Activated naive CD4-positive, alpha-beta T cell treated with anti-CD3 and anti-CD28 coated beads, Interleukin-2, amount 10 ng/mL, durations not matched to agents 7 days and 5 days (primary cell): ENCODE measurements around the gene IP6K2.
"Not testable (repeated sequence)": the region's sequence is repeated elsewhere in the genome, so short reads cannot be mapped to it uniquely, and the experiment has no call there.

Experiments used
- CTCF ChIA-PET: fragments of 350-600 bp; sonication (Branson Sonifier 250); formaldehyde crosslinking; loops from one replicate; lab custom pipeline; 2021; ENCODE audit warnings: antibody characterized with exemption; lab: Charles Lee
- DNase-seq: peaks from one replicate; pipeline ENCODE4 v3.0.0-alpha.2; 2020
- H3K27ac Mint-ChIP-seq: one replicate; pipeline ENCODE4 v1.8.0; 2021; ENCODE audit warnings: mild to moderate bottlenecking, moderate library complexity, mixed read lengths
- H3K27me3 Mint-ChIP-seq: one replicate; pipeline ENCODE4 v1.8.0; 2021; ENCODE audit warnings: mild to moderate bottlenecking, mixed read lengths
- H3K36me3 Mint-ChIP-seq: one replicate; pipeline ENCODE4 v1.8.0; 2021; ENCODE audit warnings: mixed read lengths
- H3K4me1 Mint-ChIP-seq: one replicate; pipeline ENCODE4 v1.8.0; 2021; ENCODE audit warnings: mixed read lengths
- H3K4me3 Mint-ChIP-seq: one replicate; pipeline ENCODE4 v1.8.0; 2021; ENCODE audit warnings: mild to moderate bottlenecking, moderate library complexity, mixed read lengths
- H3K9me3 Mint-ChIP-seq: one replicate; pipeline ENCODE4 v1.8.0; 2021; ENCODE audit warnings: mixed read lengths

IP6K2 gene

DNA sequence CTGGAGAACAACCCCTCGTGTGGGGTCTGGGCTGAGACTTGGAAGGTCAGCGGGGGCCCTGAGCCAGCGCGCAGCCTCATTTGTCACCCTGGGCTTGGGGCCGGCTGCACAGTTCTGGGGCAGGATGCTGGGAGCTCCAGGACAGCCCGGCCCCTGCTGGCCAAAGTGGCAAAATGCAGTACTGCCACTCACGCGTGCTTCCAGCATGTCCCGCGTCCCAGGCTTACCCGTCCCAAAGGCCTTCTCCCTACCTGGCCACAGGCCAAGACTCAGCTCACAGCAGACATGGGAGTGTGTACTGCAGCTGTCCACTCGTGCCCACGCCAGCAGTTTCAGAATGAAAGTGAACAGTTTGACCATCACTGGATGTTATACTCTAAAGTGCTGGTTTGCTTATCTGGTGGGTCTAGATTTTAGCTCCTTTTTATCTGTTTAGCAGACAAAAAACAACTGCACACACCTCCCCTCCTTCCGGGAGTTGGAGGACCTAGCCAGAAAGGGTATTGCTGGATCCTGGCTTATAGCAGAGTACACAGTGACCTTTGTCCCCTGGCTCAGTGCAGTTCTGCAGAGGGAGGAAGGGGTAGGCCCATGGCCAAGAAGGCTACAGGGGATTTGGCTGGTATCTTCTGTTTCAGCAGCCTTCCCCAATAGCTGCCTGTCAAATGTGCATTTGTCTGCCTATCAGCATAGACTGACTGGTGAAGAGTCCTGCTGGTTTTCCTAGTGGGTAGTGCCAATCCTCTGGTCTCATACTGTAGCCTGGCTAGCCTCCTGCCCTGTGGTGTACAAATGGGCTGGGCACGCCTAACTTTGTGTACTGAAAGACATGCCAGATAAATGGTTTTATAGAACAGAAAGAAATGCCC, 23.2 kb upstream of the IP6K2 start:
- CTCF ChIA-PET = interaction anchor here (0.5 to 2.1 kb wide), 32 partner anchors 9 to 471 kb away, joined by 3 to 9 read pairs (median 4); partner anchors contain the start of genes PRKAR2A and SLC25A20
- Mint-ChIP-seq H3K4me3 (no peak overlapping the region), H3K9me3 (no peaks in the 10 kb centered on the region), H3K27ac (no peak overlapping the region), H3K27me3 (no peaks in the 10 kb centered on the region), H3K4me1 (peaks cover 6% of the 10 kb centered on the region), H3K36me3 (no peaks in the 10 kb centered on the region)
- DNase-seq = peak; percentile 73

DNA sequence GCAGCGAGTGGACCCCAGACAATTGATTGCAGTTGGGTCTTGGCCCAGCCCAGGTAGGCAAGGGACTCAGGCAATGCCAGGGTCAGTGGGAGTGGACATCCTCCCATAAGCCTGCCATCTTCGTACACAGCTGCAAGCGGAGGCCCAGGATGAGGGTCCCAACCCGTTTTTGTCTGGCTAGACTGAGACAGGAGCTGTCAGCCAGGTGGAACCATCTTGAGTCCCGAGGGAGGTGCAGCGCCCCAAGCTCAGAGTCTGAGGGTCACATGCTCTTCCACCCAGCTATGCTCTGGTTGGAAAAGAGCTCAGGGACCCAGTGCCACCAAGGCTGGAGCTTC, 22.6 kb upstream of the IP6K2 start:
- CTCF ChIA-PET = interaction anchor here (0.5 to 2.1 kb wide), 30 partner anchors 8 to 470 kb away, joined by 3 to 9 read pairs (median 4); partner anchors contain the start of genes PRKAR2A and SLC25A20
- Mint-ChIP-seq H3K27me3 (no peaks in the 10 kb centered on the region), H3K9me3 (no peaks in the 10 kb centered on the region), H3K36me3 (no peaks in the 10 kb centered on the region), H3K27ac (no peak overlapping the region), H3K4me3 (no peak overlapping the region), H3K4me1 (peaks cover 6% of the 10 kb centered on the region)
- DNase-seq = no peak

DNA sequence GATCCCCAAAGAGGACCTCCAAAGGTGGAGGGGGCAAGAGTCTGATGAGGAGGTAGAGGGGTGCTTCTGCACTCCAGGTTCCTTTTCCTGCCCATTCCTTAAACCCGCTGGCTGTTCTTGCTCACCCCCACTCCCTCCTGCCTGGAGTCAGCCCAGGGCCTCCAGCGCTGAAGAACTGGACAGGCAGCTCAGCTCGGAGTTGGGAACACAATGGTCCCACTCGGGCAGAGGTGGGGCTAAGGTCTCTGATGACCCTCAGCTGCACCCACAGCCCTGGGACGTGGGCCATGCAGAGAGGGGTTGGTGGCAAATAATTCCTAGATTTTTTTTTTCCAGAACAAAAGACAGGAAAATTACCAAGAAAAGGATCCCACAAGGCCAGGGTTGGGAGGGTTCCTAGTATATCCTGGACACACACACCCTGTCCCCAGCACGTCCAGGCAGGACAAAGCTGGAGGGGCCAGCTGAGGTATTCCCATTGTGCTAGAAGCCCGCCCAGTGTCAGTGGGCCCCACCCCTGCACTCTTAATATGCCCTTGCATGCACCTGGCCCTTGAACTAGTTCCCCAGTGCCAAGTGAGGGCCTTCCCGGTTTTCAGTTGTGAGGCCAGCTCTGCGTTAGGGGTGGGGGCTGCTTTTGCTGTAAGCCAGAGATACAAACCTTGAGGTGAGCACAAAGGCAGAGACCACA, 22.1 kb upstream of the IP6K2 start:
- Mint-ChIP-seq H3K4me1 (peaks cover 6% of the 10 kb centered on the region), H3K9me3 (no peaks in the 10 kb centered on the region), H3K27me3 (no peaks in the 10 kb centered on the region), H3K36me3 (no peaks in the 10 kb centered on the region), H3K4me3 (no peak overlapping the region), H3K27ac (no peak overlapping the region)
- CTCF ChIA-PET = interaction anchor here (0.5 to 2.1 kb wide), 27 partner anchors 8 to 469 kb away, joined by 3 to 9 read pairs (median 4); partner anchors contain the start of genes PRKAR2A and SLC25A20
- no peak for DNase-seq

DNA sequence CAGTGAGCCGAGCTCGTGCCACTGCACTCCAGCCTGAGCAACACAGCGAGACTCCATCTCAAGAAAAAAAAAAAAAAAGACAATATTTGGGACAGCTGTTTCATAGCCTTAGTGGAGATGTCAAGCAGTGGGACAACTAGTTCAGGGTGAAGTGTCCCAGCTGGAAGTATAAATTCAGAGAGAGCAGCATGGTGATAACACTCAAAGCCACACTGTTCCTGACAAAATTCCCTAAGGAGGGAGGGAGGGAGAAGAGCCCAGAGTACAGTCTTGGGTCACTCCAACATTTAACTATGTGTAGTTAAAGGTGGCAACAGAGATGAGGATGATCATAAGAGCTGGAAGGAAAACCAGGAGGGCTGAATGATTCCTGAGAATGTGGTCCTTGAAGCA, 21.1 kb upstream of the IP6K2 start:
- H3K27ac Mint-ChIP-seq = no peak overlapping the region
- H3K9me3 Mint-ChIP-seq = no peaks in the 10 kb centered on the region
- DNase-seq = no peak
- H3K4me1 Mint-ChIP-seq = peaks cover 6% of the 10 kb centered on the region
- H3K4me3 Mint-ChIP-seq = no peak overlapping the region
- no peaks in the 10 kb centered on the region for H3K27me3 Mint-ChIP-seq
- CTCF ChIA-PET = interaction anchor here (0.6 to 3.4 kb wide), 7 partner anchors 10 to 1384 kb away, joined by 3 to 15 read pairs (median 3); no protein-coding TSS in a partner anchor
- no peaks in the 10 kb centered on the region for H3K36me3 Mint-ChIP-seq

DNA sequence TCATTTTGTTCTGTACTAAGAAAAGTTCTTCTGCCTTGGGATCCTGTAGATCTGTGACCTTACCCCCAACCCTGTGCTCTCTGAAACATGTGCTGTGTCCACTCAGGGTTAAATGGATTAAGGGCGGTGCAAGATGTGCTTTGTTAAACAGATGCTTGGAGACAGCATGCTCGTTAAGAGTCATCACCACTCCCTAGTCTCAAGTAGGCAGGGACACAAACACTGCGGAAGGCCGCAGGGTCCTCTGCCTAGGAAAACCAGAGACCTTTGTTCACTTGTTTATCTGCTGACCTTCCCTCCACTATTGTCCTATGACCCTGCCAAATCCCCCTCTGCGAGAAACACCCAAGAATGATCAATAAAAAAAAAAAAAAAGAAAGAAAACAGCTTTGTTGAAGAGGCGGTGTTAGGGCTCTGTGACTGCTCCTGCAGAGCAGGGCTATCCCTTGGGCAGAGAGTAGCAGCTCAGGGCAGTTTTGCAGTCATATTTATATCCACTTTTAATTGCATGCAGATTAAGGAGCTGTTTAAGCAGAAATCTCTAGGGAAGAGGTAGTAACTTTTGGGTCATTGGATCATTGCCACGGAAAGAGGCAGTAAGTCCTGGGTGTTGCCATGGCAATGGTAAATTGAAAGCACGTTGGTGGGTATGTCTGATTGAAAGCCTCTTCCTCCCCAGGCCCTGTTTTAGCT, 18.2 kb upstream of the IP6K2 start:
- H3K9me3 Mint-ChIP-seq, H3K4me1 Mint-ChIP-seq, DNase-seq, H3K36me3 Mint-ChIP-seq, H3K27me3 Mint-ChIP-seq, H3K4me3 Mint-ChIP-seq: not testable (repeated sequence)
- peak overlapping the region; percentile 33 for H3K27ac Mint-ChIP-seq
- CTCF ChIA-PET = interaction anchor here (0.6 to 3.4 kb wide), 3 partner anchors 20 to 217 kb away, joined by 3 to 15 read pairs (median 3); no protein-coding TSS in a partner anchor

DNA sequence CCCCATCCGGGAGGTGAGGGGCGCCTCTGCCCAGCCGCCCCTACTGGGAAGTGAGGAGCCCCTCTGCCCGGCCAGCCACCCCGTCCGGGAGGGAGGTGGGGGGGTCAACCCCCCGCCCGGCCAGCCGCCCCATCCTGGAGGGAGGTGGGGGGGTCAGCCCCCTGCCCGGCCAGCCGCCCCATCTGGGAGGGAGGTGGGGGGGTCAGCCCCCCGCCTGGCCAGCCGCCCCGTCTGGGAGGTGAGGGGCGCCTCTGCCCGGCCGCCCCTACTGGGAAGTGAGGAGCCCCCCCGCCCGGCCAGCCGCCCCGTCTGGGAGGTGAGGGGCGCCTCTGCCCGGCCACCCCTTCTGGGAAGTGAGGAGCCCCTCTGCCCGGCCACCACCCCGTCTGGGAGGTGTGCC, 17.5 kb upstream of the IP6K2 start:
- H3K36me3 Mint-ChIP-seq, H3K4me1 Mint-ChIP-seq, H3K9me3 Mint-ChIP-seq, H3K4me3 Mint-ChIP-seq, DNase-seq, H3K27ac Mint-ChIP-seq, CTCF ChIA-PET, H3K27me3 Mint-ChIP-seq: not testable (repeated sequence)

DNA sequence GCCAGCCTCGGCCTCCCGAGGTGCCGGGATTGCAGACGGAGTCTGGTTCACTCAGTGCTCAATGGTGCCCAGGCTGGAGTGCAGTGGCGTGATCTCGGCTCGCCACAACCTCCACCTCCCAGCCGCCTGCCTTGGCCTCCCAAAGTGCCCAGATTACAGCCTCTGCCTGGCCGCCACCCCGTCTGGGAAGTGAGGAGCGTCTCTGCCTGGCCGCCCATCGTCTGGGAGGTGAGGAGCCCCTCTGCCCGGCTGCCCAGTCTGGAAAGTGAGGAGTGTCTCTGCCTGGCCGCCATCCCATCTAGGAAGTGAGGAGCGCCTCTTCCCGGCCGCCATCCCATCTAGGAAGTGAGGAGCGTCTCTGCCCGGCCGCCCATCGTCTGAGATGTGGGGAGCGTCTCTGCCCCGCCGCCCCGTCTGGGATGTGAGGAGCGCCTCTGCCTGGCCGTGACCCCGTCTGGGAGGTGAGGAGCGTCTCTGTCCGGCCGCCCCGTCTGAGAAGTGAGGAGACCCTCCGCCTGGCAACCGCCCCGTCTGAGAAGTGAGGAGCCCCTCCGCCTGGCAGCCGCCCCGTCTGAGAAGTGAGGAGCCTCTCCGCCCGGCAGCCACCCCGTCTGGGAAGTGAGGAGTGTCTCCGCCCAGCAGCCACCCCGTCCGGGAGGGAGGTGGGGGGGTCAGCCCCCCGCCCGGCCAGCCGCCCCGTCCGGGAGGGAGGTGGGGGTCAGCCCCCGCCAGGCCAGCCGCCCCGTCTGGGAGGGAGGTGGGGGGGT, 16.9 kb upstream of the IP6K2 start:
- DNase-seq, H3K9me3 Mint-ChIP-seq, CTCF ChIA-PET, H3K4me3 Mint-ChIP-seq, H3K36me3 Mint-ChIP-seq, H3K27ac Mint-ChIP-seq, H3K27me3 Mint-ChIP-seq, H3K4me1 Mint-ChIP-seq: not testable (repeated sequence)

DNA sequence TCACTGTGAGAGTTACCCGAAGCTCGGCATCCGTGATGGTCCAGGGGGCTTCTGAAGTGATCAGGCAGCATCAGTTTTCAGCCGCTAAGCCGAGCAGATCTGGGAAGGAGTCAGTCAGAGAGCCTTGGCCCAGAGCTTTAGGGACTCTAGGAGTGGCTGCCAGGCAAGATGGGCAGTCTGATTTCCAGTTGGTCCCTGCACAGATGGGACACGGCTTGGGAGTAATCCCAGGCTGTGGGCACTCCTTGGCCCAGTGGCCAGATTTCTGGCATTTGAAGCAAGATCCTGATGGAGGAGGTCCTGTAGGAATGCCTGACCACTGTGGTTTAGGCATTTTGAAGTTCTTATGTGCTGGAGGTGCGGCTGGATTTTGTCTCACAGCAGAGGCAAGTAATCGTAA, 10.5 kb upstream of the IP6K2 start:
- DNase-seq = no peak
- no peaks in the 10 kb centered on the region for H3K36me3 Mint-ChIP-seq
- no peak overlapping the region for H3K27ac Mint-ChIP-seq
- no peaks in the 10 kb centered on the region for H3K27me3 Mint-ChIP-seq
- H3K9me3 Mint-ChIP-seq = no peaks in the 10 kb centered on the region
- no peaks in the 10 kb centered on the region for H3K4me1 Mint-ChIP-seq
- no peak overlapping the region for H3K4me3 Mint-ChIP-seq
- CTCF ChIA-PET = no interaction called here

DNA sequence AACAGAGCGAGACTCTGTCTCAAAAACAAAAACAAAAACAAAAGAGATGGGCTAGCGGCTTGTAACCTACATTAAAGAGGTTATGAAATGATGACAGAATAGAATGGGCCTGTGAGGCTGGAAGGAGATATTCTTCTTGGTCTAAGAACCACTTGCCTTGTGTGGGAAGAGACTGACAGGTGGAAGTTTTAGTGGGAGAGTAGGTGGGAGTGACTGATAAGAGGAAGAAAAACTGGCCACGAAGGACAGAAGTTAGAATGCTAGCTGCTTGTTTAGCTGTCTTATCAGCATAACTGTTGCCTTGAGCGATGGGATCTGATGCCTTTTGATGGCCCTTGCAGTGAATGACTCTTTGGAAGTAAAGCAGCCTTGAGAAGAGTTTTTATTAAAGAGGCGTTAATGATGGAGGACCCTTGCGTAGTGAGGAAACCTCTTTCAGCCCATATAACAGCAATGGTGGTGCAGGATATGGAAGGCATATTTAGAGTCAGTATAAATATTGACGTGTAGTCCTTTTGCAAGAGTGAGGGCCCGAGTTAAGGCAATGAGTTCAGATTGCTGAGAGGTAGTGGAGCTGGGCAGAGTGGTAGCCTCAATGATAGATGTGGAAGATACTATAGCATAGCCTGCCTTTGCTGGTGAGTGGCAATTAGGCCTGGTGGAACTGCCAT, 8.3 kb upstream of the IP6K2 start:
- H3K9me3 Mint-ChIP-seq, CTCF ChIA-PET, H3K36me3 Mint-ChIP-seq, H3K27ac Mint-ChIP-seq, H3K4me3 Mint-ChIP-seq, DNase-seq, H3K4me1 Mint-ChIP-seq, H3K27me3 Mint-ChIP-seq: not testable (repeated sequence)

DNA sequence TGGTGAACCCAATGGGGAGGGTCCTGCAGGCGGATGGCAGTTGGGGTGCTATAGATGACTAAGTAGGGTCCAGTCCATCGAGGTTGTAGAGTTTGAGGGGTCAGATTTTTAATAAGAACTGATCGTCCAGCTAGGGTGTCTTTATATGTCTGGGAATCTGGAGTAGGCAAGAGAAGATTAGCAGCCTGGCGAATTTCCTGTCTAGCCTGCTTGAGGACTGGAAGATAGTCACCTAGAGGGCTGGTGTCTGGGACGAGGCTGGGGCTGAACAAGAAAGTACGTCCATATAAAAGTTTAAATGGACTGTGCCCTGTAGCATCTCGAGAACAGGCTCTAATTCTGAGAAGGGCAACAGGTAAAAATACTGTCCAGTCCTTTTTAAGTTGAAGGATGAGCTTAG, 6.7 kb upstream of the IP6K2 start:
- H3K36me3 Mint-ChIP-seq = no peaks in the 10 kb centered on the region
- H3K9me3 Mint-ChIP-seq = no peaks in the 10 kb centered on the region
- no peak overlapping the region for H3K4me3 Mint-ChIP-seq
- no peaks in the 10 kb centered on the region for H3K4me1 Mint-ChIP-seq
- no peak overlapping the region for H3K27ac Mint-ChIP-seq
- DNase-seq = no peak
- peaks cover 24% of the 10 kb centered on the region for H3K27me3 Mint-ChIP-seq
- CTCF ChIA-PET = no interaction called here

DNA sequence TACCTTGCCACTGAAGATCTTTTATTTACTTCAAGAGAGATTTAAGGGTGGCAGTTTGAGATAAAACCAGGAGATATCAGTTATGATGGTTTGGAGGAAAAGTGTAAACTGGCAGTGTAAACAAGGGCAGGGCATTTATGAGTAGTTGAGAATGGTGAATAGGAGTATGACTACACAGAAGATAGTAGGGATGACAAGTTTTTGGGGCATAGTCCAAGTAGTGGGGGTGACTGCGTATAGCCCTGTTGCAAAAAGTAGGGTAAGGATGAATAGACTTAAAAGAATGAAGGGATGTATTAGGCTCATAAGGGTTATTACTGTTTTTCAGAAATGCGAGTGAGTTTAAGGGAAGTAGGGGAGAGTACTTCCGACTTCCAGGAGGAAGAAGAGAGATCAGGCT, 6.3 kb upstream of the IP6K2 start:
- H3K4me1 Mint-ChIP-seq, H3K27ac Mint-ChIP-seq, H3K36me3 Mint-ChIP-seq, H3K9me3 Mint-ChIP-seq, CTCF ChIA-PET, DNase-seq, H3K4me3 Mint-ChIP-seq: not testable (repeated sequence)
- H3K27me3 Mint-ChIP-seq = peaks cover 27% of the 10 kb centered on the region

DNA sequence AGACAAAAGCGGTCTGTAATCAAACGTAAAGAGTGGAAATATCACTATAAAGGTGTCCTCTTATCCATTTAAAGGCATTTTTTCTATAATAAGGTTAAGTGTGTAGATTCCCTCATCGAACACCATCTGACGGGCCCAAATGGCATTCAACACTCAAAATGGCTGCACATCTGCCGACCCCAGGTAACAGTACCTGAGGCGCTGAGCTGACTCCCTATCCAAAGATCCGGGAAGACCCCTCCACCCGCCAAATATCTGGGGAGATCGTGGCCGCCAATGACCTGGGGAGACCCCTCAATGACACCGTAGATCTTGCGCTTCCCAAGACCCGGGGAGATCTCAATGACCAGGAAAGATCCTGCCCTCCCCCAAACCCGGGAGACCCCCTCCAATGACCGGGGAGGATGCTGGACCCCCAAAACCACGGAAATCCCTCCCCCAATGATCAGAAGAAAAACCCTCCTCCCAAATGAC, 476 bp downstream of the IP6K2 start:
- DNase-seq = peak; percentile 54
- Mint-ChIP-seq H3K27me3 (peaks cover 31% of the 10 kb centered on the region), H3K9me3 (no peaks in the 10 kb centered on the region), H3K27ac (peak overlapping the region; percentile 96), H3K4me3 (peak overlapping the region; percentile 99), H3K36me3 (peaks cover 25% of the 10 kb centered on the region), H3K4me1 (peaks cover 35% of the 10 kb centered on the region)
- CTCF ChIA-PET = interaction anchor here (1.5 kb wide), 1 partner anchor 30 kb away, joined by 5 read pairs; the partner anchor contains the start of gene NCKIPSD

DNA sequence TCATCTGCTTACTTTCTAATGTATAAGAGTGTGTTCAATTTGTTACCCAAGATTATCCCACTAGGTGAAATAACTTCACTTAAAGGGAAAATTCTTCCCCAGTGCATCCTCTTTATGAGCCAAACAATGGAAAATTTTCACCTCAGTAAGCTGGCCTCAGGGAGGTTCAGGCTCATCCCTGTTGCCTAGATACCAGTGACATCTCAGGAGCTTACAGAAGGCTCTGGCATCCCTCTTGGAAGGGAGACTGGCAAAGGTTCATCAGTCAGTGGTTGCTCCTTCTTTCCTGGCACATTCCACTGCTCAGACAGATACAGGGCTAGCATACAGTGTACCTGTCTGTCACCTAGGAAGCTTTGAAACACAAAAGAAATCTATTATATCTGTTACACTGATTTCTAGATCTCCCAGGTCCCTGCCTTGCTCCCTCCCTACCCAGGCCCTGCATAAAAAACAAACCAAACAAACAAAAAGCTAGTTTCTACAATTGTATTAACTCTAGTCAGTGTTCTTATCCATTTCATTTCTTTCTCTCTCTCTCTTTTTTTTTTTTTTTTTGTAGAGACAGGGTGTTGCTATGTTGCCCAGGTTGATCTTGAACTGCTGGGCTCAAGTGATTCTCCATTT, 1.7 kb downstream of the IP6K2 start:
- no peak for DNase-seq
- Mint-ChIP-seq H3K4me1 (peaks cover 37% of the 10 kb centered on the region), H3K36me3 (peaks cover 34% of the 10 kb centered on the region), H3K4me3 (peak overlapping the region; percentile 99), H3K9me3 (no peaks in the 10 kb centered on the region), H3K27ac (no peak overlapping the region), H3K27me3 (peaks cover 26% of the 10 kb centered on the region)
- CTCF ChIA-PET = interaction anchor here (0.6 to 1.5 kb wide), 3 partner anchors 29 to 617 kb away, joined by 3 to 5 read pairs (median 4); partner anchors contain the start of gene NCKIPSD
